Measurements from ENCODE around the gene GRAMD2A. TPM values are rescaled to one million over a fixed set of nuclear protein-coding genes. Genes with fewer than 3 reads are reported as not detected.

GRAMD2A gene
- total RNA-seq, 1 experiment from 2014 or later = 1.3 TPM

DNA sequence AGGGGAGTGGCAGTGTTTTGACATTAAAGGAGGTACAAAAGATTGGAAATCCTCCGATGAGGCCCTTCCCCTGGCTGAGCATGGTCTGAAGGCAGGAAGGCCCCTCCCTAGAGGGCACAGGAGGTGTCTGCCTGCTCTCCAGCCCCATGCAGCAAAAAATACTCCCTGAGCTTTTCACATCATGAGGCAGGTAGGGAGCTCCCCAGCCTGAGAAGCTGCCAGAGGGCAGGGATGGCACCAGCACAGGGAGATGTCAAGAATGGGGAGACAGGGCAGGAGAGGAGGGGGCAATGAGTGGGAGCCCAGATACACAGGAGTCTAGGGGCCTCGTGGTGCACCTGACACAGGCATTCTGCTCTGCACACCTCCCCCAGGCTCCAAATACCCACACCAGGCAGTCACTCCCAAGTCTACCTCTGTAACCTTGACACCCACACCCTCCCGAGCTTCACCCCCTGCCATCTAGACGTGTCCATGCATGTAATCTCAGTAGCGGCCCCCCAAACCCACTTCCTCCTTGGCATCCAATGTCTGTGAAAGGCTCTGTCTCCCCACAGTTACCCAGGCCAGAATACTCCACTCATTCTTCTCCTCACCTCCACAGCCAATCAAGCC lies 22.9 kb downstream of the GRAMD2A start:
- Histone ChIP-seq H3K23ac (ENCODE audit: insufficient read length, low read depth, low read length) (no peak overlapping the region), H2AFZ (ENCODE audit: low read length) (no peak overlapping the region), H2BK120ac (ENCODE audit: low read depth, low read length, poor library complexity, severe bottlenecking) (no peak overlapping the region), H3K4me1 (ENCODE audit: insufficient read depth, low read length) (no peaks in the 10 kb centered on the region), H3K79me1 (ENCODE audit: insufficient read depth, low read depth, low read length, poor library complexity, severe bottlenecking) (no peaks in the 10 kb centered on the region), H3T11ph (ENCODE audit: low read length) (no peak overlapping the region), H3K14ac (ENCODE audit: insufficient read depth, low read length) (no peak overlapping the region), H3K18ac (ENCODE audit: insufficient read length, low read depth, low read length) (no peak overlapping the region), H4K5ac (ENCODE audit: insufficient read length, low read depth, low read length) (no peak overlapping the region), H3K9me3 (ENCODE audit: control insufficient read depth, low read depth, low read length) (no peaks in the 10 kb centered on the region), H4K91ac (ENCODE audit: insufficient read length, low read depth, low read length) (no peak overlapping the region), H4K8ac (replicated peaks; ENCODE audit: insufficient read length, low read depth, low read length) (no peak overlapping the region), H2AK5ac (ENCODE audit: insufficient read length, low read length) (no peak overlapping the region), H2BK15ac (ENCODE audit: low read depth, low read length) (no peak overlapping the region), H3K27ac (ENCODE audit: insufficient read length, low read depth, low read length) (no peak overlapping the region), H3K56ac (ENCODE audit: insufficient read length, low read depth, low read length) (no peak overlapping the region), H4K20me1 (ENCODE audit: control insufficient read depth, insufficient read depth, insufficient read length) (no peaks in the 10 kb centered on the region), H3K9ac (ENCODE audit: extremely low read depth, insufficient read length, low read length) (no peak overlapping the region), H3K23me2 (ENCODE audit: insufficient read length, low read depth, low read length, poor library complexity, severe bottlenecking) (peaks cover 4% of the 10 kb centered on the region), H3K27me3 (ENCODE audit: insufficient read depth, low read length) (no peaks in the 10 kb centered on the region), H3K4ac (ENCODE audit: low read depth, low read length) (no peak overlapping the region), H2BK5ac (ENCODE audit: insufficient read length, low read length) (no peak overlapping the region), H3K79me2 (ENCODE audit: insufficient read depth, low read length) (no peaks in the 10 kb centered on the region), H2BK12ac (ENCODE audit: insufficient read length, low read depth, low read length) (no peak overlapping the region), H2BK20ac (ENCODE audit: low read depth, low read length, poor library complexity, severe bottlenecking) (no peak overlapping the region), H3K4me2 (ENCODE audit: insufficient read depth, insufficient read length, low read length) (no peak overlapping the region)
- Mint-ChIP-seq H3K27ac (peak overlapping the region in 1 of 3 experiments; percentile 52; a peak in 3 of 7 replicates), H3K36me3 (ENCODE audit: insufficient read depth in 1 of 3, low read depth in 3 of 3) (no peaks in the 10 kb centered on the region), H3K9me3 (no peaks in the 10 kb centered on the region), H3K4me1 (peaks cover 6 to 9% of the 10 kb centered on the region in 2 experiments; a peak in 3 of 4 replicates), H3K4me3 (no peak overlapping the region), H3K27me3 (ENCODE audit: low read depth) (peaks cover 2% of the 10 kb centered on the region; the same call in 1 of the 2 replicates)
- WGBS (ENCODE audit: extremely low coverage, insufficient read length, low lambda C conversion rate) = no CpG with 5 or more reads among the region's 5 CpGs
- no peak for DNase-seq
- TF ChIP-seq, protein P1, sequence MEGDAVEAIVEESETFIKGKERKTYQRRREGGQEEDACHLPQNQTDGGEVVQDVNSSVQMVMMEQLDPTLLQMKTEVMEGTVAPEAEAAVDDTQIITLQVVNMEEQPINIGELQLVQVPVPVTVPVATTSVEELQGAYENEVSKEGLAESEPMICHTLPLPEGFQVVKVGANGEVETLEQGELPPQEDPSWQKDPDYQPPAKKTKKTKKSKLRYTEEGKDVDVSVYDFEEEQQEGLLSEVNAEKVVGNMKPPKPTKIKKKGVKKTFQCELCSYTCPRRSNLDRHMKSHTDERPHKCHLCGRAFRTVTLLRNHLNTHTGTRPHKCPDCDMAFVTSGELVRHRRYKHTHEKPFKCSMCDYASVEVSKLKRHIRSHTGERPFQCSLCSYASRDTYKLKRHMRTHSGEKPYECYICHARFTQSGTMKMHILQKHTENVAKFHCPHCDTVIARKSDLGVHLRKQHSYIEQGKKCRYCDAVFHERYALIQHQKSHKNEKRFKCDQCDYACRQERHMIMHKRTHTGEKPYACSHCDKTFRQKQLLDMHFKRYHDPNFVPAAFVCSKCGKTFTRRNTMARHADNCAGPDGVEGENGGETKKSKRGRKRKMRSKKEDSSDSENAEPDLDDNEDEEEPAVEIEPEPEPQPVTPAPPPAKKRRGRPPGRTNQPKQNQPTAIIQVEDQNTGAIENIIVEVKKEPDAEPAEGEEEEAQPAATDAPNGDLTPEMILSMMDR (conservative IDR thresholded peaks at IDR 0.05) = no peak
